Measurements from ENCODE around the gene GFRA1. TPM values are rescaled to one million over a fixed set of nuclear protein-coding genes. Genes with fewer than 3 reads are reported as not detected.

The GFRA1 gene
- total and polyA plus RNA-seq, 8 donors, result 0.29 to 83.2 (median 4.6) TPM

DNA sequence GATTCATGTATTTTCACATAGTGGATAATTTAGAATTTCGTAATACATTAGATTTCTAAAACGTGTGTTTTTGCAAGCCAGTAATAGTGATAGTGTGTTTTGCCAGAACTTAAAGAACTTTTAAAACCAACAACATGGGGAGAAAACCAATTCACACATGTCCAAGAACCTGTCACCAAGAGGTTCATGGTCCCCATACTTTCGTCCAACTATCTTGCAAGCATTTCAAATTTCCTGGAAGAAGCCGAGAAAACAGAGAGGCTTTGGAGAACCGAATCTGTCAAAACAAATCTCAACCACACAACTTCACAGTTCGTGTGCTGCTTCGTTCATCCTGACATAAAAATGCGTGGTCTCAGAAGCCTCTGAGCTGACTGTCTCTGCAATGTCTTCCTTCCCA is 31.9 kb downstream of the GFRA1 start:
- no peaks in the 10 kb centered on the region for H3K27me3 ChIP-seq
- H3K4me3 ChIP-seq, result no peak overlapping the region
- DNase-seq, result peak in 1 of 2 donors; percentile 59
- H3K4me1 ChIP-seq, result peaks cover 0 to 12% (median 3%) of the 10 kb centered on the region in 4 donors
- no peak overlapping the region for H3K27ac ChIP-seq
- no peaks in the 10 kb centered on the region for H3K36me3 ChIP-seq
- no peak for TF ChIP-seq EP300 (IDR thresholded peaks at IDR 0.05)
- no peak for TF ChIP-seq POLR2A (IDR thresholded peaks at IDR 0.05)
- TF ChIP-seq, protein P1, sequence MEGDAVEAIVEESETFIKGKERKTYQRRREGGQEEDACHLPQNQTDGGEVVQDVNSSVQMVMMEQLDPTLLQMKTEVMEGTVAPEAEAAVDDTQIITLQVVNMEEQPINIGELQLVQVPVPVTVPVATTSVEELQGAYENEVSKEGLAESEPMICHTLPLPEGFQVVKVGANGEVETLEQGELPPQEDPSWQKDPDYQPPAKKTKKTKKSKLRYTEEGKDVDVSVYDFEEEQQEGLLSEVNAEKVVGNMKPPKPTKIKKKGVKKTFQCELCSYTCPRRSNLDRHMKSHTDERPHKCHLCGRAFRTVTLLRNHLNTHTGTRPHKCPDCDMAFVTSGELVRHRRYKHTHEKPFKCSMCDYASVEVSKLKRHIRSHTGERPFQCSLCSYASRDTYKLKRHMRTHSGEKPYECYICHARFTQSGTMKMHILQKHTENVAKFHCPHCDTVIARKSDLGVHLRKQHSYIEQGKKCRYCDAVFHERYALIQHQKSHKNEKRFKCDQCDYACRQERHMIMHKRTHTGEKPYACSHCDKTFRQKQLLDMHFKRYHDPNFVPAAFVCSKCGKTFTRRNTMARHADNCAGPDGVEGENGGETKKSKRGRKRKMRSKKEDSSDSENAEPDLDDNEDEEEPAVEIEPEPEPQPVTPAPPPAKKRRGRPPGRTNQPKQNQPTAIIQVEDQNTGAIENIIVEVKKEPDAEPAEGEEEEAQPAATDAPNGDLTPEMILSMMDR (IDR thresholded peaks at IDR 0.05), result no peak
- no peak for TF ChIP-seq POLR2AphosphoS5 (IDR thresholded peaks at IDR 0.05)
- no peaks in the 10 kb centered on the region for H3K9me3 ChIP-seq
- intact Hi-C loops (cut with DNase I; ENCODE audit: low total_unique reads), result no loop called here
- WGBS, 5 donors, result 66 to 74% (median 73%) methylated on average over 8 of the region's 8 CpGs

DNA sequence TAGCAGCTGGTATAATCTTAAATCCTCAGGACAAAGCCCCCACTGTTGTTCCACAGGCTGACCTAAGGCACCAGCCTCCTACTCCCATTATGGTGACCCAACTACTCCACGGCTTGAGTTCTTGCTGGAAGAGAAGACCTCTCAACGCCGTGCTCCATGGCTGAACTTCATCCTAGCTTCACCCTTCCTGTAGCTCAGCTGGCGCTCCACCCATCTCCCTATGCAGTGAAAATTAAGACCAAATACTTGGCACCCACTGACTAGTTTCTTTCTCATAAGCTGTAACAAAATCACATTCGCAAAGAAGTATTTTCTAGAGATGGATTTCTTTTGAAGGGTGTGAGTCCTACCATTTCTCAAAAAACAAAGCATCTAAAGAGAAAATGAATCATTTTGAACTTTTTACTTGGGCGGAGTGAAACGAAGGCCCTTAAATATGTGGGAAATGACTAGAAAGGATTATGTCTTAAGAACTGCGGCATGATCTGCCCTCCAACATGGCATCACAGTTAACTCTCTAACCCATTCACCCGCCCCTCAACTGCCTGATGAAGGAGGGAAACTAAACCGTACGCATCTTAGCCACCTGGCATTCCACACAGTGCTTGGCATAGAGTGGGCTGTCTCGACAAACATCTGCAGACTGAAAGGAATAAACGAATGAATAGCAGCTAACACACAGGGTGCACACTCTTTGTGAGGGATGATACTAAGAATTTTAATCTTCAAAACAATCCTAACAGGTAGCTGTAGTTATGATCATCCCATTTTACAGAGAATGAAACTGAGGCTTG is 32.7 kb downstream of the GFRA1 start:
- TF ChIP-seq, protein P1 (IDR thresholded peaks at IDR 0.05), result no peak
- TF ChIP-seq POLR2A (IDR thresholded peaks at IDR 0.05) (no peak), POLR2AphosphoS5 (IDR thresholded peaks at IDR 0.05) (no peak), EP300 (IDR thresholded peaks at IDR 0.05) (no peak)

DNA sequence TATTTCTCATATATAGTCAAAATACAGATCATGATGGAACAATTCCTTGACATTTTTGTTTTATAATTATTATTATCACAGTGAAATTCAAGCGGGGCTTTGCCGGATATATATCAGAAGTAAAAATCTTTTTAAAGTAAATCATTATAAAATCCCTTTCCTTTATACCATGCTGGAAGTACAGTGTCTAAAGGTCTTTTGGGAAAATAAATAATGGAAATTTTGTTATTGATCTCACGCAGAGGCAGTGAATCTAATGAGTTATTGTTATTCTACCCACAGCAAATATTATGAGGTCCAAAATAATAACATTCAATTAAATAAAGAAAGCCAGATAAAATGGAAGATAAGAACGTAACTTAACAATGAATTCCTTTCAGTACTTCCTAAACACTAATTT is 33.8 kb downstream of the GFRA1 start:
- Histone ChIP-seq H3K4me3 (no peak overlapping the region), H3K27me3 (no peaks in the 10 kb centered on the region), H3K27ac (no peak overlapping the region), H3K36me3 (no peaks in the 10 kb centered on the region), H3K9me3 (no peaks in the 10 kb centered on the region), H3K4me1 (peaks cover 0 to 12% (median 3%) of the 10 kb centered on the region in 4 donors)
- TF ChIP-seq POLR2A (IDR thresholded peaks at IDR 0.05) (no peak), POLR2AphosphoS5 (IDR thresholded peaks at IDR 0.05) (no peak), EP300 (IDR thresholded peaks at IDR 0.05) (no peak)
- TF ChIP-seq, protein P1 (IDR thresholded peaks at IDR 0.05), result no peak
- no peak for DNase-seq
- intact Hi-C loops (cut with DNase I; ENCODE audit: low total_unique reads), result no loop called here
- WGBS, 5 donors, result 67 to 85% (median 73%) methylated on average over 4 of the region's 4 CpGs

More for the DNA sequence above, 32.7 kb downstream of the GFRA1 start:
- no peaks in the 10 kb centered on the region for H3K9me3 ChIP-seq
- no peaks in the 10 kb centered on the region for H3K36me3 ChIP-seq
- H3K4me1 ChIP-seq, result peaks cover 0 to 12% (median 3%) of the 10 kb centered on the region in 4 donors
- WGBS, 5 donors, result 87 to 93% (median 90%) methylated on average over 13 of the region's 13 CpGs
- no peak overlapping the region for H3K4me3 ChIP-seq
- intact Hi-C loops (cut with DNase I; ENCODE audit: low total_unique reads), result no loop called here
- no peak overlapping the region for H3K27ac ChIP-seq
- DNase-seq, result no peak
- no peaks in the 10 kb centered on the region for H3K27me3 ChIP-seq

DNA sequence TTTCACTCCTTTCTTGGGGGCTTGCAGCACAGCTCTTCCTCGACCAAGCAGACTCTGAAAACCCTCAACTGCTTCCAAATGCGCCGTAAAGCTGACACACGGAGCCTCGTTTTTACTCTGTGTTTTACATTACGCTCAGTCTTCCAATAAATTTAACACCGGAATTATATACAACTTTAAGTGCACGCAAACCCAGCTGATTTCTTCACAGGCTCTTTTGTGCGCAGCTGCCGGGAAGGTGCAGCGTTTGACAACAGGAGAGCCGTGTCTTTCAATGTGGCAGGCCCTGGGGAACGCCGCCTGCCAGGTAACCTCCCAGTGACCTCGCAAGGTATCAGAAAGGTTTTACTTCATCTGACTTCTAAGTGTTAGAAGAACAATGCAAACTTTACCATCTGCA is 35.0 kb downstream of the GFRA1 start:
- no peaks in the 10 kb centered on the region for H3K27me3 ChIP-seq
- no peaks in the 10 kb centered on the region for H3K36me3 ChIP-seq
- TF ChIP-seq POLR2AphosphoS5 (IDR thresholded peaks at IDR 0.05) (no peak), POLR2A (IDR thresholded peaks at IDR 0.05) (no peak), EP300 (IDR thresholded peaks at IDR 0.05) (no peak)
- TF ChIP-seq, protein P1 (IDR thresholded peaks at IDR 0.05), result no peak
- intact Hi-C loops (cut with DNase I; ENCODE audit: low total_unique reads), result no loop called here
- no peak overlapping the region for H3K27ac ChIP-seq
- DNase-seq, result peak in 1 of 2 donors; percentile 30
- no peaks in the 10 kb centered on the region for H3K9me3 ChIP-seq
- 59 to 73% (median 63%) methylated on average over 15 of the region's 15 CpGs for WGBS, 5 donors
- H3K4me1 ChIP-seq, result peaks cover 0 to 12% (median 3%) of the 10 kb centered on the region in 4 donors
- H3K4me3 ChIP-seq, result no peak overlapping the region
